ENCODE measurements around the gene UPK2. TPM values are rescaled to one million over a fixed set of nuclear protein-coding genes. Genes with fewer than 3 reads are reported as not detected.

UPK2 gene
- polyA plus RNA-seq, 1 donor (not counting 4 experiments of a cell fraction or from before 2014, with no cell fraction given): 0.20 TPM

DNA sequence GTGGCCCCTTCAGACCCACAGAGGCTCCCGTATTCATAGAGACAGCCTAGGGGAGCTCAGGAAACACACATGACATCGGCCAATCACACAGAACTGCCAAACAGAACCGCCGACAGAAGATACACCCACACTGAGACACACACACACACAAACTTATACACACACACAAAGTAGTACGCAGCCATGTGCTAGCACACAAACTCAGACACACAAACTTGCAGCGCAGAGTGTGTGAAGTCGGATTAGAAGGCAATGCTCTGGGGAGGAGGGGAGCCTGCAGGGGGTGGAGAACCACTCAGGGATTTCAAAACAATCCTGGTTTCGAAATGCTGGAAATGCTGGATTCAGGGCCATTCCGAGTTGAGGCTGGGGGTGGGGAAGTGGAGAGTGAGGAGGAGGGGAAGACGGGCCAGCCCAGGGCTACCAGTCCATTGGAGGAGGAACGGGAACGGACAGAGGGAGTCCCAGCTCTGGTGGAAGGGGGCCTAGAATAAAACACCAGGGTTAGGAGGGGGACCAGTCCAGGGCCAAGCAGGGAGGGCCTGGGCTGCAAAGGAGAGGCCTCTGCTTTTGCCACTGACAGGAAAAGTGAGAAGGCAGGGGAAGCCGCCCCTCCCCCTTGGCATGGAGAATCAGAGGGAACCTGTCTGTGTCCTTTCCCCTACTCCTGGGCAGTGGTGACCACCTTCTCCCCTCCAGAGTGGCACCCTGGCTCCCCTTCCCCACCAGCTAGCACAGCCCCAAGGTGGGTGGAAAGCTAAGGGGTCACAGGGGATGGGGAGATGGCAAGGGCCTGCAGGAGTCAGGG, 34.8 kb upstream of the UPK2 start:
- Histone ChIP-seq H3K36me3 (ENCODE audit: control insufficient read depth in 2 of 2, extremely low read depth in 1 of 2, insufficient read depth in 2 of 2, low read length in 2 of 2) (peaks cover 3 to 21% of the 10 kb centered on the region in 2 experiments), H3K79me2 (ENCODE audit: control insufficient read depth, insufficient read depth, low read length) (peaks cover 82% of the 10 kb centered on the region), H4K20me1 (ENCODE audit: control insufficient read depth, extremely low read depth, insufficient read depth, low read length) (peaks cover 8% of the 10 kb centered on the region), H3K9me3 (ENCODE audit: control insufficient read depth, low read depth, low read length) (no peaks in the 10 kb centered on the region), H3K4me3 (ENCODE audit: control insufficient read depth in 2 of 3, extremely low read depth in 1 of 3, insufficient read depth in 2 of 3, low read depth in 1 of 3, low read length in 3 of 3) (peak overlapping the region; percentile 75 to 95 (median 92)), H3K27ac (ENCODE audit: control insufficient read depth, insufficient read depth, low read length) (peak overlapping the region; percentile 86), H3K9ac (ENCODE audit: control insufficient read depth, extremely low read depth, insufficient read depth, low read length) (peak overlapping the region; percentile 97), H3K9me1 (ENCODE audit: control insufficient read depth, extremely low read depth, insufficient read depth, low read length) (no peaks in the 10 kb centered on the region), H2AFZ (ENCODE audit: control insufficient read depth, low read length) (no peak overlapping the region), H3K4me2 (ENCODE audit: control insufficient read depth, extremely low read depth, insufficient read depth, low read depth, low read length) (peak overlapping the region; percentile 83), H3K4me1 (ENCODE audit: control insufficient read depth, extremely low read depth, insufficient read depth, low read length) (peaks cover 58% of the 10 kb centered on the region), H3K27me3 (ENCODE audit: control insufficient read depth, extremely low read depth, insufficient read depth, low read length) (no peaks in the 10 kb centered on the region)
- DNase-seq (ENCODE audit: low read depth, low spot score) (no peak), FAIRE-seq (no peak)
- dilution Hi-C loops (cut with MboI; ENCODE audit: extremely low pct_ligation_motif_present, low sequenced_read_pairs): no loop called here
- TF ChIP-seq, protein P1, sequence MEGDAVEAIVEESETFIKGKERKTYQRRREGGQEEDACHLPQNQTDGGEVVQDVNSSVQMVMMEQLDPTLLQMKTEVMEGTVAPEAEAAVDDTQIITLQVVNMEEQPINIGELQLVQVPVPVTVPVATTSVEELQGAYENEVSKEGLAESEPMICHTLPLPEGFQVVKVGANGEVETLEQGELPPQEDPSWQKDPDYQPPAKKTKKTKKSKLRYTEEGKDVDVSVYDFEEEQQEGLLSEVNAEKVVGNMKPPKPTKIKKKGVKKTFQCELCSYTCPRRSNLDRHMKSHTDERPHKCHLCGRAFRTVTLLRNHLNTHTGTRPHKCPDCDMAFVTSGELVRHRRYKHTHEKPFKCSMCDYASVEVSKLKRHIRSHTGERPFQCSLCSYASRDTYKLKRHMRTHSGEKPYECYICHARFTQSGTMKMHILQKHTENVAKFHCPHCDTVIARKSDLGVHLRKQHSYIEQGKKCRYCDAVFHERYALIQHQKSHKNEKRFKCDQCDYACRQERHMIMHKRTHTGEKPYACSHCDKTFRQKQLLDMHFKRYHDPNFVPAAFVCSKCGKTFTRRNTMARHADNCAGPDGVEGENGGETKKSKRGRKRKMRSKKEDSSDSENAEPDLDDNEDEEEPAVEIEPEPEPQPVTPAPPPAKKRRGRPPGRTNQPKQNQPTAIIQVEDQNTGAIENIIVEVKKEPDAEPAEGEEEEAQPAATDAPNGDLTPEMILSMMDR (optimal IDR thresholded peaks at IDR 0.05 in 1 of 3, IDR thresholded peaks at IDR 0.05 in 1 of 3, conservative IDR thresholded peaks at IDR 0.05 in 1 of 3; ENCODE audit: extremely low read depth in 1 of 3, insufficient read depth in 2 of 3, low read length in 3 of 3): no peak
- TF ChIP-seq EZH2 (IDR thresholded peaks at IDR 0.05; ENCODE audit: low read length): no peak

DNA sequence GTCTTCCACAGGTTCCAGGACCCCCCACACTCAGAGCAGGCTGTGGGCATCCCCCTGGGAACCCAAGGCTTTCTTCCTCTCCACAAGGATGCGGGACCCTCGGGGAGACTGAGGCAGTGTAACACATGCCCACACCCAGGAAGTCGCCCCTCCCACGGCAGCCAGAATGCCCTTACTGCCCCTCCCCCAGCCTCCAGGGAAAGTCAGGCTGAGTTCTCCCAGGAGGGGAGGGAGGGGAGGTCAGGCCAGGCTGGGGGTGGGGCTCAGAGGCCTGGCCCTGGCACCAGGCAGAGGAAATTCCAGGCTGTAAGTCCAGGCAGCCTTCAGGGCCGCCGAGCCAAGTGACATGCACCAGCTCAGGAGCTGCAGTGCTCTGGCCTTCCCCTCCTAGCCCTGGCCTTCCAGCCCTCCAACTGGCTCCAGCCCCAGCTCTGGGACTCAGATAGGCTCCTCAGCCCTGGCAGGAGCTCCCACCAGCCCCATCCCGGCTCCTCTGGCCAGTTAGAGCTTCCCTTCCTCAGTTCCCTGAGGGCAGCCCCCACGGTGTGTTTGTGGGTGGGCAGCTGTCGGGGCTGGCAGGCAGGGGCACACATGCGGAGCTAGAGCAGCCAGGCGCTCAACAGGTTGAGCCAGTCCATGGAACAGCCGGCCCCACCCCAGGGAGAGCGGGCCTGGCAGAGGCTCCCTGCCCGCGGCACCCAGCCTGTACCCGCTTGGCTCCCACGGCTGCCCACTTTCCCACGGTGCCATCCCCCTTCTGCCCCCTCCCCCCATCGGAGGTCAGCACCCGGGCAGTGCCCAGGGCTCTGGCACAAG, 34.0 kb upstream of the UPK2 start:
- H3K36me3 ChIP-seq (ENCODE audit: control insufficient read depth in 2 of 2, extremely low read depth in 1 of 2, insufficient read depth in 2 of 2, low read length in 2 of 2): peaks cover 3 to 16% of the 10 kb centered on the region in 2 experiments
- TF ChIP-seq EZH2 (IDR thresholded peaks at IDR 0.05; ENCODE audit: low read length): no peak
- TF ChIP-seq, protein P1 (optimal IDR thresholded peaks at IDR 0.05 in 1 of 3, IDR thresholded peaks at IDR 0.05 in 1 of 3, conservative IDR thresholded peaks at IDR 0.05 in 1 of 3; ENCODE audit: extremely low read depth in 1 of 3, insufficient read depth in 2 of 3, low read length in 3 of 3): no peak
- H4K20me1 ChIP-seq (ENCODE audit: control insufficient read depth, extremely low read depth, insufficient read depth, low read length): peaks cover 8% of the 10 kb centered on the region
- H3K4me3 ChIP-seq (ENCODE audit: control insufficient read depth in 2 of 3, extremely low read depth in 1 of 3, insufficient read depth in 2 of 3, low read depth in 1 of 3, low read length in 3 of 3): peak overlapping the region; percentile 75 to 95 (median 92)
- dilution Hi-C loops (cut with MboI; ENCODE audit: extremely low pct_ligation_motif_present, low sequenced_read_pairs): no loop called here
- DNase-seq (ENCODE audit: low read depth, low spot score): no peak
- H3K4me2 ChIP-seq (ENCODE audit: control insufficient read depth, extremely low read depth, insufficient read depth, low read depth, low read length): peak overlapping the region; percentile 83
- peak overlapping the region; percentile 86 for H3K27ac ChIP-seq (ENCODE audit: control insufficient read depth, insufficient read depth, low read length)
- peaks cover 56% of the 10 kb centered on the region for H3K4me1 ChIP-seq (ENCODE audit: control insufficient read depth, extremely low read depth, insufficient read depth, low read length)
- H3K9me3 ChIP-seq (ENCODE audit: control insufficient read depth, low read depth, low read length): no peaks in the 10 kb centered on the region
- H3K9me1 ChIP-seq (ENCODE audit: control insufficient read depth, extremely low read depth, insufficient read depth, low read length): no peaks in the 10 kb centered on the region
- peaks cover 74% of the 10 kb centered on the region for H3K79me2 ChIP-seq (ENCODE audit: control insufficient read depth, insufficient read depth, low read length)
- H2AFZ ChIP-seq (ENCODE audit: control insufficient read depth, low read length): no peak overlapping the region
- H3K27me3 ChIP-seq (ENCODE audit: control insufficient read depth, extremely low read depth, insufficient read depth, low read length): no peaks in the 10 kb centered on the region
- peak overlapping the region; percentile 97 for H3K9ac ChIP-seq (ENCODE audit: control insufficient read depth, extremely low read depth, insufficient read depth, low read length)
- FAIRE-seq: no peak
